CD1c-positive myeloid dendritic cell (primary cell): Measurements from ENCODE around the gene YEATS2.

ENCODE experiments used
- DNase-seq: peaks from one replicate; pipeline ENCODE4 v3.0.0-alpha.2; 2016; ENCODE audit errors: extremely low spot score

Gene YEATS2

DNA sequence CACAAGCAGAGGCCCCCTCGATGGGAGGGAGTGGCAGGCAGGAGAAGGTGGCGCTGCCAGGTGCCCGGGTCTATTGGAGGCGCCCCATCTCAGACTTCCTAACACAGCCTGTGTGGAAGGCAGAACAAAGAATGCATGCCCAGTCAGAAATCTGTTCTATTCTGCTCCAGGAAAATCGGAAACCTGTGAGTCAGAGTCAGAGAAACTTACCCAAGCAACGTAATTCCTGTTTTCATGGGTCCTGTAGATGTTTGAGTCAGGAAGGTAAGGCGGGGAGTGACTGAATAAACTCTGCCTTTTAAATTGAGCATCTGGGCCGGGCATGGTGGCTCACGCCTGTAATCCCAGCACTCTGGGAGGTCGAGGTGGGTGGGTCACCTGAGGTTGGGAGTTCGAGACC, 114.0 kb downstream of the YEATS2 start:
- no peak for DNase-seq

DNA sequence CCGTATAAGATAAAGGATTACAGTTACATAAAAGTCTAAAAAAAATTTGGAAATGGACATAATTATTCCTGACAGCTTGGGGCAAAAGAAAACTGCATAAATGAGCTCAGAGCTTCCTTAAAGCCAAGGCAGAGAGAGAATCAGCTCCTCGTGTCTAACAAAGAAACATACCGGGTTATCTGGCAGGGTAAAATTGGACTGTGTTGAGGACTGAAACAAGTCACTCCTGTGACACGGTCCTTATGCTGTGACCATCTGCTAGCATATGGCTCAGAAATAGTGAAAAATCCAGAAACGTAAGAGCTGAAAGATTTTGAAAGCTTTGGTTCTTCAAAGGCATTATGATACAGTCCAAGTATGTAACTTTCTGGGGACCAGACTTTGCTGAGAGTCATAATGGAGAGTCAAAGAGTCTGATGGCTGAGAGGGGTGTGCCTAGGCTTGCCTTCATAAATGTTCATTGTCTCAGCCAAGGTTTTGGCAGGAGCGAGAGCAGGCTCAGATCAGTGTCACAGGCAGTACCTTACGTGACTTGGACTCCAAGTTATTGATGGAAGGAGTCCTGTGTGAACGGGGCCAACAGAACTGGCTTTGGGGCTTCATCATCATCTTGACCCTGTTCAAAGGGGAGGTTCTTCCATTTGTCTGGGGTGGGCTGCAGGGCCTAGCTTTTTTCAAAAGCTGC, 115.3 kb downstream of the YEATS2 start:
- DNase-seq = no peak

DNA sequence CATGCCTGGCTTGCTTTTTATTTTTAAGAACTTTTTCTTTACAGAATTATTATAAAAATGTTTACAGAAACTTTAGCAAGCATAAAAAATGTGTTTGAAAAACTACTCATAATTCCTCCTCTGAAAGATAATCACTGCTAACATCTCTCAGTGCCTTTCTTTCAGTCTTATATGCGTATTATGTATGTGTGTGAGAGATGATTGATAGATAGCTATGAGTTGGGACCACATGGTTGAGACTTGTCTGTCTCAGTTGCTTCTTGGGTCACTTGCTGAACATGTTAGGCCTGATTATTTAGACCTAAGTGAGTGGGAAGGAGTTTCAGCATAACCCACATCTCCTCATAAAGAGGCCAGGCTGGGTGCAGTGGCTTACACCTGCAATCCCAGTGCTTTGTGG, 116.6 kb downstream of the YEATS2 start:
- no peak for DNase-seq

DNA sequence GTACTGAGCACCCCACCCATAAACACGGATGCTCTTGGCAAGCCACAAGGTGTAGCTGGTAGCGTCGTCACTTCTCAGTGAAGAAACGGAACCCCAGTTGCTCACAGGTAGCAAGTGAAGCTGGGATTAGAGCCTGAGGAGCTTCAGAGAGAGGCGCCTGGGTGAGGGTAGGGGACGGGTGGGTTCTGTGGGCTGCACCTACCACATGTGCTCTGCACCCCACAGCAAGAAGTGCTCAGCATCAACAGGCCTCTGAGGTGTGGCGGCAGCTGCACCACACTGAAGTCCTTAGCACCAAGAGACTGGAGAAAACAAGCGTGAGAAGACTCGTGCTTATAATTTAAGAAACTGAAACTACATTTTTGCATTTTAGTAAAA, 118.0 kb downstream of the YEATS2 start:
- no peak for DNase-seq

DNA sequence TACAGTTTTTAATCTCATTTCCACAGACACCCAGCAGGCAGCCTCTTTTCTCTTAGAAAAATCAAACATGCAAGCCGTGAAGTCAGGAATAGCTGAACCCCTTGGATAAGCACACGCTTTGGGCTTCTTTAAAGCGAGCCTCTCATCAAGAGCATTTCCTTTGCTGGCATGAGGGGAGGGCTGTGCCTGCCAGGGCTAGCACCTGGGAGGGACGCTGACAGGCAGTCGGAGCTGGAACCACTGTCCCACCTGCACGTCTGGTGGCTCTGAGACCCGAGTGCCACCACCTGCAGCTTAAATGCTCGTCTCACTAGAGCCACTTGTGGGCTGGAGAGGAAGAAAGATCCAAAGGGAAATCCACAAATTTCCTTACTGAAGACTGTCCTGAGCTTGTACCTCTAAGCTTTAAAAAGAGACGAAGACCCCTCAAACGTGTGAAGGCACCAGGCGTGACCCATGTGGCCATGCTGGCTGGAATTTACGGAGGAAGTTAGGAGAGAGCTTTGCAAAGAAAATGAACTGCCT, 118.4 kb downstream of the YEATS2 start:
- DNase-seq = no peak

DNA sequence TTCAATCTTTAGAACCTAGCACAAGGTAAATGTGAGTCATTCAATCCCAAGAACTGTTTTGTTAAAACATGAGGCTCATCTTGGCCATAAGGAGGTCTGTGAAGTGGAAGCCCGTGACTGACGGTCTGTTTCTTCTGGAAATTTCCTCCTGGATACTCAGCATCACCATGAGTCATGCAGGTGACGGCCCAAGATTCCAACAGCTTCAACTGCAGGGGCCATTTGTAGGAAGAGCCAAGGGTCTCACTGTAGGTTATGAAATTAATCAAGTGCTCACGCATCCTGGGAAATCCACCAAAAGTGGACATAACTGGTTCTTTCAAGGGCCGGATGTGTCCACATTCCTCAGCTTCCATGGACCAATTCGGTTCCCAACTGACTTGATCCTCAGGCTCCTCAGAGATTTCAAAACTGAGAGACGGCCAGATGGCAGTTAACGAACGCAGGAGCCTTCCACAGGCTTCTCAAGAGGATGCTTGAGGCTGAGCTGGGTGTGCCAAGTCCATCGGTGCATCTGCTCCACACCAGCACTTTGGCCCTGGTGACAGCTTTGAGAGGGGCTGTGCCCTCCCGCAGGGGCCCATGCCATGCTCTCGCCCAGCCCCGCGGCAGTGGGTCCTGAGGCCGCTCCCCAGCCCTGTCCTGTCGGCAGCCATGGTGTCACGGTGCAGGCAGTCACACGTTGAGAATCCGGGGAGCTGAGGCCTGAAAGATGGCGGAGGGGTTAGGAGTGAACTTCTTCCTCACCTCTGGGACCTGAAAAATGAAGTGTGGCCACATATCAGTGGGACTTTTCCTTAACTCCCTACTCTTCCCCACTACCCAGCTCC, 119.3 kb downstream of the YEATS2 start:
- no peak for DNase-seq

DNA sequence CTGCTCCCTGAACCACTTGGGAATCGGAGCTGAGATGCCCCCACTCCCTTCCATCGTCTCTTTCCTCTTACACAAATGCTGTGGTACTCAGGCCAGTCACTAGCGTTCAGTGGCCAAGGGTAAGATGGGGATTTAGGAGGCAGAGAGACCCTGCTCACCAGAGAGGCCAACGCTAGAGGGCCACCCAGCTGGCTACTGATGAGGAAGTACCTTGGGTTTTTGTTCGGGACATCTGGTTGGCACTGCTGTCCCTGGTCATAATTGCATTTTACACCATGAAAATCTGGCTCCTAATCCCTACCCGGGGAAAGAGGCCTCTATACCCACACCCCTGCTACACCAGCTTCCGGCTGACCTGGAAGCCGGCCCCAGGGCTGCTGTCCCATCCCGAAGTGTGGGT, 120.0 kb downstream of the YEATS2 start:
- DNase-seq = no peak

DNA sequence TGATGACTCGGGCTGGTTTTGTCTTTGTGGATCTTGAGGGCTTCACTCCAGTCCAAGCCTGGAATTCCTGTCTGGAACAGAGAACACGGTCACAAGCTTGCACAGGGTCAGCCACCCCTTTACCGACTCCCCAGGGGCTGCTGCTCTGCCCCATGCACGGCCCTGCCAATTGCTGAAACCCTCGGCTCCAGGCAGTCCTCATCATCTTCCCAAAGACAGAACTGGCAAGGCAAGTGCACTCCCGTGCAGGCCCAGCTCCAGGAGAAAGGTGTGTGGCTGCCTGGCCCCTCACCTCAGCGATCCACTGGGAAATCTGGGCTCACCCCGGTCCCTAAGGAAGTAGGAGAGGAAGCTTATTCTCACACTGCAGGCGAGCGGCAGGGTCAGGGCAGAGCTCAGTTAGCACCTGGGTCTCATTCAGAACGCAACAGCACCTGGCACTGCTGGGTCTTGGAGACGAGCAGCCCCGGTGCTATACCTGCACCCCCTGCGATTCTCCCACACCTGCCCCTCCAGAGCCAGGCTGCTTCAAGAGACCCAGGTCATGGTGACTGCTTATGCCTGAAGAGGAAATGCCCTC, 120.5 kb downstream of the YEATS2 start:
- no peak for DNase-seq

DNA sequence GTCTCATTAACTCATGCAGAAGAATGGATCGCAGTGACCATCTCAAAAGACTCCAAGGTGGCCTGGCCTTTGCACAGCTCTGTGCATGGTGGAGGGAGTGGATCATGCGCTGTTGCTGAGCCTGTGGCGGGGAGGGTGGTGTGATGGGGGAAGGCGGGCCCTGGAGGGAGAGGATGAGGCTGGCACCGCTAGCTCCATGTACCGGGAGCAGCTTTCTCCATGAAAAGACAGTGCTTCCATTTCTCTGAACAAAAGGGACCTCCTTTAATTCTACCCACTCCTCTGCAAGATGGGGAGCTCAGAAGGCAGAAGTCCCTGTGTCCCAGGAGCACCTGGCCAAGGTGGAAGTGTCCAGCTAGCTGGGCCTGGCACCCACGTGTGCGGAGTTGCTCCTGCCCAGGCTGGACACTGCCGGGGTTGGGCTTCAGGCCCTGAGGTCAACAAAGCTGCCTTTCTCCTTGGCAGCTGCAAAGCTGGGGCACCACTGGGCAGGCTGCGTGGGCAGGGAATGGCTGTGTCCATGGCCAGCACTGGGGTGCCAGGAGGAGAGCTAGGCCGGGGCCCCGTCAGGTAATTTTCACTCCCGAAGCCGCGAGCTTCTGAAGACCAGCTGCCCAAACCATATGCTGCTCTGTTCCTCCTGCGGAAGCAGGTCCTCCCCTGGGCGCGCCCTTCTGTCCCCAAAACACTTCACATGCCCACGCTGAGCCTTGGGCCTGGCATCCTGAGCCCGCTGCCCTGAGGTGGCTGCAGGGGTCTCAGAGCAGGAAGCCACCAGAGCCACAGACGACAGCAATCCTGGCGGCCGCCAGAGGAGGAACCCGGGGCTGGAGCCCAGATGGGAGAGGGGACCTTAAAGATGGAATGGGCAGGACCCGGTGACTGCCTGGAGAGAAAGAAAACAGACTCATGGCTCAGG, 121.4 kb downstream of the YEATS2 start:
- DNase-seq = no peak

DNA sequence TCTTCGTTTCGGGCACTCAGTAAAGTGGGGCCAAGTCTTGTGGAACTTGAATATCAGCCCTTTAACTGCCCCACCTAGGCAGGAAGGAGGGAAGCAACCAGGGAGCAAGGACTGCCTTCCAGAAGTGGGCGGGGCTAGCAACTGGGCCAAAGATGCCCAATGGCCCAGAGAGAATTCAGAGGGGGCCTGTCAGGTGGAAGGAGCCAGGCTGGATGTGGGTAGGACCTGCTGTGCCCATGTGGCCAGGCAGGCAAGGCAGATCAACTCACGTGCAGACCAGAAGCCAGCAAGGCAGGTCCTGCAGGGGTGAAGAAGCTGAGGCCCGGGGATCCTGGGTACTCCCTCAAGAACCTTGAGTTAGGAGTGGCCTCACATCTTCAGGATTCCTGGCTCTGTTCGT, 122.2 kb downstream of the YEATS2 start:
- no peak for DNase-seq

DNA sequence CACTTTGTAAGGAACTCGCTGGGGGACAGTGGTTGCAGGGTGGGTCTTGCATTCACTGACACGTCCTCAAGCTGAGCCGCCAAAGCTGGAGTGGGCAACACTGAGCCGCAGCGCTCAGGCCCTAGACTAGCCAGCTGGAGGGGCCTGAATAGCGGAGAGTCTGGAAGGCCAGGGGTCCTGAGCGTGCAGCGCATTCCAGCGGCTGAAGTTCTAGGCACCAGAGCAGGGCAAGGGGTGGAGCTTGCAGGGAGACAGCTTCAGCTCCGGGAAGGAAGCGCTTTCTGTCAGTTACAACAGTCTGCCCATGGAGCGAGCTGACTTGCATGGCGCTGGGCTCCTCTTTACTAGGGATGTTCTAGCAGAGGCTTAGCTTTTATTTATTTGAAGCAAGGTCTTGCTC, 125.0 kb downstream of the YEATS2 start:
- DNase-seq = no peak

DNA sequence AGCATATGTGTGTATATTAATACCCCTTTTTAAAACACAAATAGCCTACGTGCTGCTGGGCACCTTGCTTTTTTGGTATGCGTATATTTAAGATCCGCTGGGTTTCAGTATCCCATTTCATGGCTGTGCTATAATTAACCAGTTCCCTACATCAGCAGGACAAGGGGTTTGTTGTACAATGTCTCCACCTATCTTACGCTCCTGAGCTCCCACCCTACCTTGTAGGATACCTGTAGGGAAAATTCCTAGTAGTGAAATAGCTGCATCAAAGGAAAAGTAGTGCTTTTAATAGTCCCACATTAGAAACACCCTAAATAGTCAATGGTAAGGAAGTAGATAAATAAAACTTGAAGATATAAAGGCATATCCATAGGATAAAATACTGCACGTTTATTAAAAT, 126.4 kb downstream of the YEATS2 start:
- DNase-seq = no peak

DNA sequence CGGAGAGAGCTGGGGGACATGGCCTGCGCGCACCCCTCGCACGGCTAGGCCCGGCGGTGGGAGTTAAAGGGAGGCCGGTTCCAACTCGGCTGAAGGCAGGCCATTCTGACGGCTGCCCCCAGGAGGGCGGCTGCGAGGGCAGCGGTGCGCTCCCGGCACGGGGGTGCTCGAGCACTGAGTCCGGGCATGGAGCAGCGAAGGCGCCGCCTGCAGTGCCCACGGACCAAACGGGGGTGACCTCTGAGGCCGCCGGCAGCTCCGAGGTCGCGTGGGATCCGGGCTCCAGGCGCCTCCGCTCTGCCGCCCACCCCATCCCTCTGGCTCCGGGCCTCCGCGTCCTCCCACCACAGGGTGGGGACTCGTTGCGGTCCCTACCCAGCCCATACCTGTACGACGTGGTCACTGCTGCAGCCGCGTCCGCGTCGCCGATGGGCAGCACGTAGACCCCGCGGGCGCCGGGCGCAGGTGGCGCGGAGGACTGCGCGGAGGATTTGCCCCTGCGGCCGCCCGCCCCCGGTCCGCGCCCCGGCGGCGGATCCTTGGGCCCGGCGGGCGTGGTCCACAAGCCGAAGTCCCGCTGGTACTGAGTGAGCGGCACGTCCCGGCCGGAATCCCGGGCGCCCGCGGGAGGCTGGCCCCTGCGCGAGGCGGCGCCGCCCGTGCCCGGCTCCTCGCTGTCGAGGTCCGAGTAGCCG, 127.3 kb downstream of the YEATS2 start:
- DNase-seq = peak; percentile 13

DNA sequence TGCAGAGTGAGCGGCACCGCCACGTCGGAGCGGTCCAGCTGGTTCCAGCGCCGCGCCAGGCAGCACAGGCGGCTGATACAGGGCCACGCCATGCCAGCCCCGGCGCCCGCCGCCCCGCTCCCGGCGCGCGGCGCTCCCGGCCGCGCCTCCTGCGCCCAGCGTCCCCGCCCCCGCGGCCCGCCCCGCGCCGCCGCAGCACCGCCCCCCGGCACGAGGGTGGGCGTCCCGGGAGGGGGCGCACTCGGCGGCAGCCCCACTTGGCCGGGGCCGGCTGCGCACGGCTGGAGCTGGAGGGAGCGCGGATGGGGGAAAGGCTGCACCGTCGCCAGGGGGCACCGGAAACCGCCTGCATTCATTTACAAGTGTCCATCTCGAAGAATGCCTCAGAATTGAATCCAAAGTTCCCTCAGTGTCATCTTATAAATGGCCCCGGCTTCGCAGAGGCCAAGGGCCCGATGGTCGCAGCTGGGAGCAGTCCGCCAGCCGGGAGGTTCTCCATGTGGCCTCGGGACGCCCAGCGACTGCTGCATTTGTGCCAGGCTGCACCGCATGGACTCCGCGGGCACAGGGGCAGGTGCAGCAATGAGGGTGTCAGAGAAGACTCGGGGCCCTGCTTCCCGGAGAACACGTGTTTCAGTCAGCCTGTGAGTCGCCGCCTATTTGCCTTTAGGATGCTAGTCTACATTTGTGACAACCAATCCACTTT, 128.0 kb downstream of the YEATS2 start, which contains the start of gene MAP6D1:
Gene MAP6D1 (minus strand): TSS at position 122 of the 706 bp plus-strand sequence. CDS start 30 bp downstream, at position 92.
- peak; percentile 40 for DNase-seq

DNA sequence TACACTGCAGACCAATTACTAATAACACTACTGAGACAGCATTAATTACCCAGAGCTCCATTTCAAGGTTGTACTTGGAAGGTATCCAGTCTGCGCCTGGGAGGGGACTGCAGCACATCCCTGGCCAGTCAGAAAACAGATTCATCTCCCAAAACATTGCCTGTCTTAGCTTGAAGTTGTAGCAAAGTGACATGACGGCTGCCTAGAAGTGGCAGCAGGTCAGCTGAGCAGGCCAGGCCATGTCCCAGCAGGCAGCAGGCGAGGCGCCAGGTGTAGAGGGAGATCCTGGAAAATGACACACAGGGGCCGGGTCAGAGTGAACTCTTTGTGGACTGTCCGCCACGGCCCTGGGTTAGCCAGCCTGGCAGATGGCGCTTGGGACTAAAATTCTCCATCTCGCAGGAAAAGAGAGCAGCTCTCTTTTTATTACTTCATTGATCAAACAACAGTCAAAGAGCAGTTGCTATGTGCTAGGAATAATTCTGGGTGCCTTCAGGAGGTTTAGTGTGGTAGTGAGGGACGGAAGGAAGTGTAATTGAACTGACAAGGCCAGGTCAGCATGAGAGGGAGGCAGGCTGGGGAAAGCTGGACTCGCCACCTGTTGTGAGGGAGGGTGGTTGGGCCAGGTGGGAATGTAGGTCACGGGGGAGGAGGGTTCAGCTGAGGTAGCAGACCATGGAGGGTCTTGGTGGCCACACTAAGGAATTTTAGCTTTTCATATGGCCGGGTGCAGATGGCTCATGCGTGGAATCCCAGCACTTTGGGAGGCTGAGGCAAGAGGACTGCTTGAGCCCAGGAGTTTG, 129.1 kb downstream of the YEATS2 start:
- no peak for DNase-seq

DNA sequence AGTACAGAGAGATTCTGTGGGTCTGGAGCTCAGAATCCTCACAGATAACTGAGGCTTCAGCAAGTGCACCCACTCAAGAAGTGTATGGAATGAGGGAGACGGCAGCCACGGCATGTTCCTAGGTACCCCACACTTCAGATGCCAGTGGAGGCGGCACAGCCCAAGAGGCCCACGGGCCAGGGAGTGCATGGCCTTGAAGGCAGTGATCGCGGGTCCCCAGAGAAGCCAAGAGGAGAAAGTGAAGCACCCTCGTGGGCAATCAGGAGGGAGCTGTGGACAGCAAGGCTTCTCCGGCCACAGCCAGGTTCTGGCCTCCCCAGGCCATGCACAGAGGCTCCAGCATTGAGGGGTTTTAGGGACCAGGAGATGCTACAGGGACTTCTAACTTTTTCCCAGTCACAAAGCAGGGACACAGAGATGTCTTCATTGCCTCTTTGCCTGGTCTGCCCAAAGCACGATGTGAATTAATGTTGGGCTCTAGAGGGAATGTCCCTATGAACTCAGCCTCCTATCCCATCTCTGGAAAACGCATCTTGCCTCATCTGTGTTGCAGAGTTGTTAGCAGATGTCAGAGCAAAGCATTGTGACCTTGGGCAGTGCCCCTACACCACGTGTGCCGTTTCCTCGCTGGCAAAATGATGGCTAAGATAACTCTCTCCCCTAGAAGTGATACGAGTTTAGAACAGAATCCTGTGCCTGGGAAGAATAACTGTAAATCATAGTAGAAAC, 130.4 kb downstream of the YEATS2 start:
- no peak for DNase-seq

DNA sequence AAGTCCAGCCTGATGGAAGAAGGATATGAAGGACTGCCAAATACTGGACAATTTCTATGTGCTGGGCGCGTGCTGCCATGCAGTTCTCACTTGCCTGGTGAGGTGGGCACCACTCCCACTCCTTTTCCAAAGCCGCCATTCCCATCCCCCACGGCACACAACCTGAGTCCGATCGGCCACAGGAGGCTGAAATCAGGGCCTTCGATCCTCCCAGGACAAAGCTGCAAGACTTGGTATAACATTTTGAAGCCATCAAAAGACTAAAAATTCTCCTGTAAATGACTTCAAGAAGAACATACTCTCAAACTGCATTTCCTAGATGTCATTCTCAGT, 130.9 kb downstream of the YEATS2 start:
- no peak for DNase-seq

DNA sequence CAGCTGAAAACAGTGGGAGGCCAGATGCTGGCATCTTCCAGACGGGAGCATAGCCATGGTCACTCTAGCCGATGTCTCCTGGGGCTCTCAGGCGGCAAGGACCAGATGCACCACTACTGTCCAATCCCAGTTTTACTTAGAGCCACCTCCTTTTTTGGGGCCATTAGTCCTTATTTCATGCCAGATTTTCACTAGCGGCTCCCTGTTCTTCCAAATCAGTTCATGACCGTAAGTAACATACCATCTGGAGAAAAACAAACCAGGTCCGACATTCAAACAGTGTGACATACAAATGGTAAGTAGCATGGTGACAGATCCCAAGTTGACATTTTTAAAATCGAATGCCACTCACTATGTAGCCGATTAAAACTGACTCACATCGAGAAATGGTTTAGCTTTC, 131.9 kb downstream of the YEATS2 start:
- no peak for DNase-seq

DNA sequence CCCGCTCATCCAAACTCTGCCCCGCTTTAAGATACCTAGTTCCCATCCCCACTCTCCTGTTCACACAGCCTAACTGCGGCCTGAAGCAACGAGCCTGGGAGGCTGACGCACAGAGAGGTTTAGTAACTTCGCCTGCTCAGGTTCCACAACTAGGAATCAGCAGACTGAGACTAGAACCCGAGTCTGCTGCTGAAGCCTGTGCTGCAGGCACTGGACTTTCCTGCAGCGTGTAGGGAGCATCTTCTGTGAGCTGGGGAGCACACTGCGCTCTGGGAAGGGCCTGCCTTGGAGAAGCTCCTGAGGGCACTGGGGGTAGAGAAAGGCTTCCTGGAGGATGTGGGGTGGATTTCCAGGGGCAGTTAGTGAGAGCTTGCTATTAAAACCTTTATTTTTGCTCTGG, 132.6 kb downstream of the YEATS2 start:
- no peak for DNase-seq
